ENCODE results near the gene PODN.

Gene PODN

GRCh38 chr1:53061859-53062707 lies at the start of gene PODN:
Gene PODN, plus strand, starts transcription at chr1:53062213. Its CDS starts 7,643 bp downstream, at chr1:53069856.
- DNase-seq, result no peak

- peak; percentile 11 to 65 (median 44) for DNase-seq
These were observed 47.1 kb upstream of the PODN start for GRCh38 chr1:53014791-53015507.

- DNase-seq, result no peak
These were observed 46.5 kb upstream of the PODN start for GRCh38 chr1:53015508-53015860.

- no peak for DNase-seq
These were observed 45.3 kb upstream of the PODN start for GRCh38 chr1:53016705-53017104.

- DNase-seq, result no peak
These were observed 41.4 kb upstream of the PODN start for GRCh38 chr1:53020588-53020987.

- DNase-seq, result no peak
These were observed 39.8 kb upstream of the PODN start for GRCh38 chr1:53022179-53022578.

GRCh38 chr1:53023546-53023945 lies 38.5 kb upstream of the PODN start:
- DNase-seq, result no peak

GRCh38 chr1:53024117-53024516 lies 37.9 kb upstream of the PODN start:
- DNase-seq, result no peak

- DNase-seq, result no peak
These were observed 36.8 kb upstream of the PODN start for GRCh38 chr1:53025034-53025768.

GRCh38 chr1:53025769-53026112 lies 36.3 kb upstream of the PODN start:
- no peak for DNase-seq

- DNase-seq, result no peak
These were observed 35.8 kb upstream of the PODN start for GRCh38 chr1:53026254-53026653.

GRCh38 chr1:53031732-53032131 lies 30.3 kb upstream of the PODN start:
- DNase-seq, result no peak

GRCh38 chr1:53037159-53037558 lies 24.9 kb upstream of the PODN start:
- DNase-seq, result no peak

- no peak for DNase-seq
These were observed 23.4 kb upstream of the PODN start for GRCh38 chr1:53038566-53038965.

- DNase-seq, result no peak
These were observed 18.7 kb upstream of the PODN start for GRCh38 chr1:53043271-53043670.

GRCh38 chr1:53044926-53045325 lies 17.1 kb upstream of the PODN start:
- no peak for DNase-seq

GRCh38 chr1:53046930-53047329 lies 15.1 kb upstream of the PODN start:
- DNase-seq, result no peak

- DNase-seq, result no peak
These were observed 14.0 kb upstream of the PODN start for GRCh38 chr1:53047737-53048736.

GRCh38 chr1:53048960-53049573 lies 12.9 kb upstream of the PODN start:
- DNase-seq, result no peak

- DNase-seq, result no peak
These were observed 12.4 kb upstream of the PODN start for GRCh38 chr1:53049574-53049967.

- no peak for DNase-seq
These were observed 11.7 kb upstream of the PODN start for GRCh38 chr1:53050310-53050709.

GRCh38 chr1:53051676-53052075 lies 10.3 kb upstream of the PODN start:
- DNase-seq, result no peak

All from activated CD4-positive, CD25-positive, alpha-beta regulatory T cell (primary cell).